HepG2 (cell line): Measurements from ENCODE around the gene RRBP1. TPM values are rescaled to one million over a fixed set of nuclear protein-coding genes. Genes with fewer than 3 reads are reported as not detected.

Experiments
- BHLHE40 ChIP-seq: IDR thresholded peaks from 2 replicates; pipeline ENCODE4 v1.6.1; 2011; ENCODE audit warnings: low read length, improper control_type of control experiment
- FOXA3 ChIP-seq: IDR thresholded peaks from 2 replicates; pipeline ENCODE4 v1.6.1; 2016; ENCODE audit warnings: missing genetic modification reagents, missing compliant biosample characterization
- FOXC1 ChIP-seq: sonication (generic); formaldehyde crosslinking; IDR thresholded peaks from 2 replicates; pipeline ENCODE4 v1.8.0; 2022; ENCODE audit warnings: mild to moderate bottlenecking, missing genetic modification reagents, borderline replicate concordance
- GPN1 ChIP-seq: sonication (generic); formaldehyde crosslinking; IDR thresholded peaks from 2 replicates; pipeline ENCODE4 v1.5.1; 2020; ENCODE audit warnings: missing genetic modification reagents, borderline replicate concordance
- KLF6 ChIP-seq: IDR thresholded peaks from 2 replicates; pipeline ENCODE4 v1.8.0; 2016; ENCODE audit warnings: missing biosample characterization, missing genetic modification reagents
- SETDB1 ChIP-seq: sonication (generic); formaldehyde crosslinking; IDR thresholded peaks from 2 replicates; pipeline ENCODE4 v1.5.1; 2020; ENCODE audit warnings: missing genetic modification reagents, mild to moderate bottlenecking, borderline replicate concordance
- ZBTB38 ChIP-seq: sonication (generic); formaldehyde crosslinking; IDR thresholded peaks from 2 replicates; pipeline ENCODE4 v1.5.1; 2020; ENCODE audit warnings: mild to moderate bottlenecking, missing genetic modification reagents
- ZFP1 ChIP-seq: IDR thresholded peaks from 2 replicates; pipeline ENCODE4 v1.6.1; 2016
- ZNF225 ChIP-seq: sonication (generic); formaldehyde crosslinking; IDR thresholded peaks from 2 replicates; pipeline ENCODE4 v1.4.0; 2020; ENCODE audit warnings: mild to moderate bottlenecking, missing genetic modification reagents
- ZNF382 ChIP-seq: sonication (generic); formaldehyde crosslinking; IDR thresholded peaks from 2 replicates; pipeline ENCODE4 v1.5.0; 2020; ENCODE audit warnings: missing genetic modification reagents, mild to moderate bottlenecking, borderline replicate concordance
- ZNF496 ChIP-seq: sonication (generic); formaldehyde crosslinking; IDR thresholded peaks from 2 replicates; pipeline ENCODE4 v1.8.1; 2023; ENCODE audit warnings: mild to moderate bottlenecking, moderate library complexity, missing genetic modification reagents; ENCODE audit not compliant: insufficient replicate concordance
- ZNF552 ChIP-seq: sonication (generic); formaldehyde crosslinking; IDR thresholded peaks from 2 replicates; pipeline ENCODE4 v1.9.0; 2022; ENCODE audit warnings: missing genetic modification reagents, mild to moderate bottlenecking, borderline replicate concordance
- ZNF816 ChIP-seq: sonication (generic); formaldehyde crosslinking; IDR thresholded peaks from 2 replicates; pipeline ENCODE4 v1.8.0; 2022; ENCODE audit warnings: missing genetic modification reagents, mild to moderate bottlenecking, borderline replicate concordance
- polyA plus RNA-seq, 8 experiments: library from polyadenylated mRNA; depleted of rRNA in 3 of 8; stranded (reverse) in 7 of 8; unstranded in 1 of 8; fragments of >200 nt; fragmentation: Illumina TruSeq in 4 of 8; extraction: Trizol in 4 of 8; gene quantifications; 2 replicates each; pipeline versions ENCODE4 v1.2.1 to v1.2.3, GENCODE V29; 2011 to 2016; ENCODE audit warnings: low read depth in 4 of 8, missing spikeins in 1 of 8, mixed read lengths in 1 of 8; ENCODE audit not compliant: insufficient read depth in 1 of 8
- total RNA-seq, 5 experiments: library from RNA; depleted of rRNA; stranded (reverse); fragments of >200 nt; fragmentation: Illumina TruSeq; extraction: Trizol; gene quantifications; 2 replicates each; pipeline ENCODE4 v1.2.3, GENCODE V29; 2016; ENCODE audit warnings: low read depth in 1 of 5
- TF ChIP-seq, protein P1 (sequence below): sonication (generic); formaldehyde crosslinking; IDR thresholded peaks from 2 replicates; pipeline ENCODE4 v1.9.0; 2021; ENCODE audit warnings: mild to moderate bottlenecking, missing genetic modification reagents
- TF ChIP-seq, protein P2 (sequence below), 2 experiments: sonication (generic) in 1 of 2; formaldehyde crosslinking in 1 of 2; IDR thresholded peaks; 2 replicates each; pipeline versions ENCODE4 v1.6.1 to v1.9.0; 2014 to 2022; ENCODE audit warnings: antibody characterized with exemption in 1 of 2, borderline replicate concordance in 1 of 2, inconsistent platforms in 1 of 2, low read depth in 1 of 2, missing genetic modification reagents in 1 of 2
- TF ChIP-seq, protein P3 (sequence below): sonication (generic); formaldehyde crosslinking; IDR thresholded peaks from 2 replicates; pipeline ENCODE4 v1.9.0; 2022; ENCODE audit warnings: low read depth, missing genetic modification reagents

RRBP1 gene
- total and polyA plus RNA-seq, 2 of the 13 experiments (the other 11 are each of a cell fraction or from before 2014, with no cell fraction given), result 150 to 222 TPM

GRCh38 chr20:17612992-17613327, 69.1 kb downstream of the RRBP1 start (continued):
- TF ChIP-seq, protein P1, sequence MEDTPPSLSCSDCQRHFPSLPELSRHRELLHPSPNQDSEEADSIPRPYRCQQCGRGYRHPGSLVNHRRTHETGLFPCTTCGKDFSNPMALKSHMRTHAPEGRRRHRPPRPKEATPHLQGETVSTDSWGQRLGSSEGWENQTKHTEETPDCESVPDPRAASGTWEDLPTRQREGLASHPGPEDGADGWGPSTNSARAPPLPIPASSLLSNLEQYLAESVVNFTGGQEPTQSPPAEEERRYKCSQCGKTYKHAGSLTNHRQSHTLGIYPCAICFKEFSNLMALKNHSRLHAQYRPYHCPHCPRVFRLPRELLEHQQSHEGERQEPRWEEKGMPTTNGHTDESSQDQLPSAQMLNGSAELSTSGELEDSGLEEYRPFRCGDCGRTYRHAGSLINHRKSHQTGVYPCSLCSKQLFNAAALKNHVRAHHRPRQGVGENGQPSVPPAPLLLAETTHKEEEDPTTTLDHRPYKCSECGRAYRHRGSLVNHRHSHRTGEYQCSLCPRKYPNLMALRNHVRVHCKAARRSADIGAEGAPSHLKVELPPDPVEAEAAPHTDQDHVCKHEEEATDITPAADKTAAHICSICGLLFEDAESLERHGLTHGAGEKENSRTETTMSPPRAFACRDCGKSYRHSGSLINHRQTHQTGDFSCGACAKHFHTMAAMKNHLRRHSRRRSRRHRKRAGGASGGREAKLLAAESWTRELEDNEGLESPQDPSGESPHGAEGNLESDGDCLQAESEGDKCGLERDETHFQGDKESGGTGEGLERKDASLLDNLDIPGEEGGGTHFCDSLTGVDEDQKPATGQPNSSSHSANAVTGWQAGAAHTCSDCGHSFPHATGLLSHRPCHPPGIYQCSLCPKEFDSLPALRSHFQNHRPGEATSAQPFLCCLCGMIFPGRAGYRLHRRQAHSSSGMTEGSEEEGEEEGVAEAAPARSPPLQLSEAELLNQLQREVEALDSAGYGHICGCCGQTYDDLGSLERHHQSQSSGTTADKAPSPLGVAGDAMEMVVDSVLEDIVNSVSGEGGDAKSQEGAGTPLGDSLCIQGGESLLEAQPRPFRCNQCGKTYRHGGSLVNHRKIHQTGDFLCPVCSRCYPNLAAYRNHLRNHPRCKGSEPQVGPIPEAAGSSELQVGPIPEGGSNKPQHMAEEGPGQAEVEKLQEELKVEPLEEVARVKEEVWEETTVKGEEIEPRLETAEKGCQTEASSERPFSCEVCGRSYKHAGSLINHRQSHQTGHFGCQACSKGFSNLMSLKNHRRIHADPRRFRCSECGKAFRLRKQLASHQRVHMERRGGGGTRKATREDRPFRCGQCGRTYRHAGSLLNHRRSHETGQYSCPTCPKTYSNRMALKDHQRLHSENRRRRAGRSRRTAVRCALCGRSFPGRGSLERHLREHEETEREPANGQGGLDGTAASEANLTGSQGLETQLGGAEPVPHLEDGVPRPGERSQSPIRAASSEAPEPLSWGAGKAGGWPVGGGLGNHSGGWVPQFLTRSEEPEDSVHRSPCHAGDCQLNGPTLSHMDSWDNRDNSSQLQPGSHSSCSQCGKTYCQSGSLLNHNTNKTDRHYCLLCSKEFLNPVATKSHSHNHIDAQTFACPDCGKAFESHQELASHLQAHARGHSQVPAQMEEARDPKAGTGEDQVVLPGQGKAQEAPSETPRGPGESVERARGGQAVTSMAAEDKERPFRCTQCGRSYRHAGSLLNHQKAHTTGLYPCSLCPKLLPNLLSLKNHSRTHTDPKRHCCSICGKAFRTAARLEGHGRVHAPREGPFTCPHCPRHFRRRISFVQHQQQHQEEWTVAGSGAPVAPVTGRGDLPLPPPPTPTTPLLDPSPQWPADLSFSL (CRISPR knock-in tag), result peak; percentile 60; the same call in 1 of the 2 replicates
- TF ChIP-seq ZNF225 (CRISPR knock-in tag) (no peak), ZBTB38 (CRISPR knock-in tag) (peak; percentile 51; the same call in 1 of the 2 replicates), FOXC1 (0 out of 2 replicates have a peak, but pooled peaks have one; percentile 49), ZNF552 (no peak), ZFP1 (CRISPR knock-in tag) (no peak), BHLHE40 (0 out of 2 replicates have a peak, but pooled peaks have one; percentile 2), ZNF382 (no peak), ZNF816 (0 out of 2 replicates have a peak, but pooled peaks have one; percentile 47), ZNF496 (no peak), KLF6 (no peak), FOXA3 (peak; percentile 44; the same call in 1 of the 2 replicates), SETDB1 (peak; percentile 29; the same call in 1 of the 2 replicates), GPN1 (CRISPR knock-in tag) (no peak)
- TF ChIP-seq, protein P2, sequence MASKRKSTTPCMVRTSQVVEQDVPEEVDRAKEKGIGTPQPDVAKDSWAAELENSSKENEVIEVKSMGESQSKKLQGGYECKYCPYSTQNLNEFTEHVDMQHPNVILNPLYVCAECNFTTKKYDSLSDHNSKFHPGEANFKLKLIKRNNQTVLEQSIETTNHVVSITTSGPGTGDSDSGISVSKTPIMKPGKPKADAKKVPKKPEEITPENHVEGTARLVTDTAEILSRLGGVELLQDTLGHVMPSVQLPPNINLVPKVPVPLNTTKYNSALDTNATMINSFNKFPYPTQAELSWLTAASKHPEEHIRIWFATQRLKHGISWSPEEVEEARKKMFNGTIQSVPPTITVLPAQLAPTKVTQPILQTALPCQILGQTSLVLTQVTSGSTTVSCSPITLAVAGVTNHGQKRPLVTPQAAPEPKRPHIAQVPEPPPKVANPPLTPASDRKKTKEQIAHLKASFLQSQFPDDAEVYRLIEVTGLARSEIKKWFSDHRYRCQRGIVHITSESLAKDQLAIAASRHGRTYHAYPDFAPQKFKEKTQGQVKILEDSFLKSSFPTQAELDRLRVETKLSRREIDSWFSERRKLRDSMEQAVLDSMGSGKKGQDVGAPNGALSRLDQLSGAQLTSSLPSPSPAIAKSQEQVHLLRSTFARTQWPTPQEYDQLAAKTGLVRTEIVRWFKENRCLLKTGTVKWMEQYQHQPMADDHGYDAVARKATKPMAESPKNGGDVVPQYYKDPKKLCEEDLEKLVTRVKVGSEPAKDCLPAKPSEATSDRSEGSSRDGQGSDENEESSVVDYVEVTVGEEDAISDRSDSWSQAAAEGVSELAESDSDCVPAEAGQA (IDR thresholded peaks at IDR 0.05; ENCODE audit: low read depth), result no peak
- TF ChIP-seq, protein P2 (CRISPR knock-in tag; IDR thresholded peaks at IDR 0.05; ENCODE audit: borderline replicate concordance), result no peak
- TF ChIP-seq, protein P3, sequence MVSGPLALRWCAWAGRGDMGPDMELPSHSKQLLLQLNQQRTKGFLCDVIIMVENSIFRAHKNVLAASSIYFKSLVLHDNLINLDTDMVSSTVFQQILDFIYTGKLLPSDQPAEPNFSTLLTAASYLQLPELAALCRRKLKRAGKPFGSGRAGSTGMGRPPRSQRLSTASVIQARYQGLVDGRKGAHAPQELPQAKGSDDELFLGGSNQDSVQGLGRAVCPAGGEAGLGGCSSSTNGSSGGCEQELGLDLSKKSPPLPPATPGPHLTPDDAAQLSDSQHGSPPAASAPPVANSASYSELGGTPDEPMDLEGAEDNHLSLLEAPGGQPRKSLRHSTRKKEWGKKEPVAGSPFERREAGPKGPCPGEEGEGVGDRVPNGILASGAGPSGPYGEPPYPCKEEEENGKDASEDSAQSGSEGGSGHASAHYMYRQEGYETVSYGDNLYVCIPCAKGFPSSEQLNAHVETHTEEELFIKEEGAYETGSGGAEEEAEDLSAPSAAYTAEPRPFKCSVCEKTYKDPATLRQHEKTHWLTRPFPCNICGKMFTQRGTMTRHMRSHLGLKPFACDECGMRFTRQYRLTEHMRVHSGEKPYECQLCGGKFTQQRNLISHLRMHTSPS (CRISPR knock-in tag), result 0 out of 2 replicates have a peak, but pooled peaks have one; percentile 5
